ENCODE results near the gene AURKAIP1. TPM values are rescaled to one million over a fixed set of nuclear protein-coding genes. Genes with fewer than 3 reads are reported as not detected.

Gene AURKAIP1
- polyA plus RNA-seq, 1 of the 3 experiments (the other 2 are of a cell fraction), result 214 TPM

DNA sequence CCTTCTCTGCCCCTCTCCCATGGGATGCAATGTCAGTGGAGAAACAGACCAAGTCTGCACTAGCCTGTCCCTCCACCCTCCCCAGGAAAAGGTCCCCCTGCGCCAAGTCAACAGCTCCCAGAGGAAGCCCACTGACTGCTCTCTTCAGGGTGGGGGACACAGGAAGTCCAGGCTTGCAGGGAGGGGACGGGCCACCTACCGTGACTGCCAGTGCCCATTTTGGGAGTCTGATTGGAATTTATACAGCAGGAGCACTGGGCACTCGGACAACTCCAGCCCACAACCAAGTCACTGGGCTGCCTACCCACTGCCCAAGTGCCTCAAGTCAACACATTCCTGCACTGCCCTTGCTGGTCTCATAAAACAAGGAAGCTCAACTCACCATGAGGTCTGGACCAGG lies 18.0 kb upstream of the AURKAIP1 start:
- POLR2A ChIA-PET, result no interaction called here
- H3K36me3 ChIP-seq (replicated peaks in 1 of 2; ENCODE audit: control insufficient read depth in 1 of 2, insufficient read depth in 2 of 2, low read length in 1 of 2), result peaks cover 54 to 64% of the 10 kb centered on the region in 2 experiments
- H2AFZ ChIP-seq (ENCODE audit: low read depth), result no peak overlapping the region
- no peak overlapping the region for H3K4me2 ChIP-seq
- CTCF ChIA-PET, result interaction anchor here (1.5 kb wide), 1 partner anchor 15 kb away, joined by 3 read pairs; no protein-coding TSS in a partner anchor
- no peak overlapping the region for H3K4me3 ChIP-seq (ENCODE audit: low read depth in 2 of 2, low read length in 1 of 2)
- peaks cover 4 to 6% of the 10 kb centered on the region in 2 experiments; a peak in 1 of 4 replicates for H3K4me1 ChIP-seq (ENCODE audit: control insufficient read depth in 1 of 2, insufficient read depth in 2 of 2, low read depth in 1 of 2, low read length in 1 of 2)
- H3K9ac ChIP-seq, result no peak overlapping the region
- no peak overlapping the region for H3K27ac ChIP-seq (ENCODE audit: low read depth in 2 of 2, low read length in 1 of 2)
- peak; percentile 6 for DNase-seq
- no peaks in the 10 kb centered on the region for H3K9me3 ChIP-seq
- H3K27me3 ChIP-seq (ENCODE audit: insufficient read depth), result no peaks in the 10 kb centered on the region
- no peaks in the 10 kb centered on the region for H3K9me2 ChIP-seq
- 86% methylated on average over 4 of the region's 4 CpGs for WGBS (ENCODE audit: low lambda C conversion rate)
- H4K20me1 ChIP-seq (ENCODE audit: insufficient read depth), result 0 out of 2 replicates have a peak, but pooled peaks cover 4% of the 10 kb centered on the region
- H3F3A ChIP-seq (replicated peaks; ENCODE audit: insufficient read depth), result no peaks in the 10 kb centered on the region
- TF ChIP-seq EZH2phosphoT487 (IDR thresholded peaks at IDR 0.05; ENCODE audit: borderline replicate concordance, low read depth) (no peak), NFIC (IDR thresholded peaks at IDR 0.05; ENCODE audit: borderline replicate concordance) (no peak), CHD2 (IDR thresholded peaks at IDR 0.05; ENCODE audit: low read length, partially characterized antibody) (no peak)
- TF ChIP-seq, protein P1, sequence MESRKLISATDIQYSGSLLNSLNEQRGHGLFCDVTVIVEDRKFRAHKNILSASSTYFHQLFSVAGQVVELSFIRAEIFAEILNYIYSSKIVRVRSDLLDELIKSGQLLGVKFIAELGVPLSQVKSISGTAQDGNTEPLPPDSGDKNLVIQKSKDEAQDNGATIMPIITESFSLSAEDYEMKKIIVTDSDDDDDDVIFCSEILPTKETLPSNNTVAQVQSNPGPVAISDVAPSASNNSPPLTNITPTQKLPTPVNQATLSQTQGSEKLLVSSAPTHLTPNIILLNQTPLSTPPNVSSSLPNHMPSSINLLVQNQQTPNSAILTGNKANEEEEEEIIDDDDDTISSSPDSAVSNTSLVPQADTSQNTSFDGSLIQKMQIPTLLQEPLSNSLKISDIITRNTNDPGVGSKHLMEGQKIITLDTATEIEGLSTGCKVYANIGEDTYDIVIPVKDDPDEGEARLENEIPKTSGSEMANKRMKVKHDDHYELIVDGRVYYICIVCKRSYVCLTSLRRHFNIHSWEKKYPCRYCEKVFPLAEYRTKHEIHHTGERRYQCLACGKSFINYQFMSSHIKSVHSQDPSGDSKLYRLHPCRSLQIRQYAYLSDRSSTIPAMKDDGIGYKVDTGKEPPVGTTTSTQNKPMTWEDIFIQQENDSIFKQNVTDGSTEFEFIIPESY (IDR thresholded peaks at IDR 0.05; ENCODE audit: borderline replicate concordance, low read depth), result no peak
- peaks cover 69% of the 10 kb centered on the region for H3K79me2 ChIP-seq (ENCODE audit: insufficient read depth)

DNA sequence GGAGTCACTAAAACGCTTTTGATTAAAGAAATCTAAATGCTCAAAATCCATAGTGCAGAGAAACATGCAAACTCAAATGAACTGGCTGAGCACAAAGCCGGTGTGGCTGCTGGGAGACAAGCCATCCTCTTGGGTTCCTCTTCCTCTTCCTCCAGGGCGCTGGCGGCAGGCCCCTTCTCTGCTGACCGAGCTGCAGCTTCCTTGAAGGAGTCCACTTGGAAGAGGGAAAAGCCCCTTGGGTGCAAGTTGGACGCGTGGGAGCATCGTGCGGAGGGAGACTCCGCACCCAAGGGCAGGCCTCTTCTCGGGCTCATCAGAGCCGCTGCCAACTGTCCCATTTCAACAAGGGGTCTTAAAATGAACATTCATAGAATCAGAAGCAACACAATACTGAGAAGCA lies 16.2 kb upstream of the AURKAIP1 start:
- Histone ChIP-seq H3K9ac (no peak overlapping the region), H3K27me3 (ENCODE audit: insufficient read depth) (no peaks in the 10 kb centered on the region), H3K27ac (ENCODE audit: low read depth in 2 of 2, low read length in 1 of 2) (no peak overlapping the region), H4K20me1 (ENCODE audit: insufficient read depth) (0 out of 2 replicates have a peak, but pooled peaks cover 4% of the 10 kb centered on the region), H3K79me2 (ENCODE audit: insufficient read depth) (peaks cover 51% of the 10 kb centered on the region), H3K36me3 (replicated peaks in 1 of 2; ENCODE audit: control insufficient read depth in 1 of 2, insufficient read depth in 2 of 2, low read length in 1 of 2) (peaks cover 48 to 78% of the 10 kb centered on the region in 2 experiments), H3K4me2 (no peak overlapping the region), H3K9me2 (no peaks in the 10 kb centered on the region), H3K9me3 (no peaks in the 10 kb centered on the region), H3K4me3 (ENCODE audit: low read depth in 2 of 2, low read length in 1 of 2) (no peak overlapping the region), H3F3A (replicated peaks; ENCODE audit: insufficient read depth) (no peaks in the 10 kb centered on the region), H3K4me1 (ENCODE audit: control insufficient read depth in 1 of 2, insufficient read depth in 2 of 2, low read depth in 1 of 2, low read length in 1 of 2) (no peaks in the 10 kb centered on the region), H2AFZ (ENCODE audit: low read depth) (no peak overlapping the region)
- 90% methylated on average over 10 of the region's 12 CpGs for WGBS (ENCODE audit: low lambda C conversion rate)
- DNase-seq, result no peak
- POLR2A ChIA-PET, result no interaction called here
- CTCF ChIA-PET, result interaction anchor here (1.2 kb wide), 1 partner anchor 11 kb away, joined by 4 read pairs; no protein-coding TSS in a partner anchor
- TF ChIP-seq NRF1 (IDR thresholded peaks at IDR 0.05; ENCODE audit: low read depth, low read length) (no peak), POLR2AphosphoS5 (IDR thresholded peaks at IDR 0.05; ENCODE audit: low read depth, low read length) (no peak), TEAD4 (IDR thresholded peaks at IDR 0.05; ENCODE audit: borderline replicate concordance, insufficient read depth) (no peak), FOXJ3 (CRISPR knock-in tag; IDR thresholded peaks at IDR 0.05) (no peak), GATA2 (CRISPR knock-in tag; IDR thresholded peaks at IDR 0.05) (no peak), GABPA (IDR thresholded peaks at IDR 0.05; ENCODE audit: low read depth) (no peak), FOSL2 (IDR thresholded peaks at IDR 0.05; ENCODE audit: borderline replicate concordance, low read depth) (no peak), FOXM1 (IDR thresholded peaks at IDR 0.05; ENCODE audit: low read depth) (no peak), CHD2 (IDR thresholded peaks at IDR 0.05; ENCODE audit: low read length, partially characterized antibody) (no peak), RXRA (IDR thresholded peaks at IDR 0.05; ENCODE audit: borderline replicate concordance, low read depth) (no peak)
- TF ChIP-seq, protein P2, sequence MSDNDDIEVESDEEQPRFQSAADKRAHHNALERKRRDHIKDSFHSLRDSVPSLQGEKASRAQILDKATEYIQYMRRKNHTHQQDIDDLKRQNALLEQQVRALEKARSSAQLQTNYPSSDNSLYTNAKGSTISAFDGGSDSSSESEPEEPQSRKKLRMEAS (IDR thresholded peaks at IDR 0.05; ENCODE audit: low read depth), result no peak
- TF ChIP-seq, protein P1 (IDR thresholded peaks at IDR 0.05; ENCODE audit: borderline replicate concordance, low read depth), result no peak
- TF ChIP-seq, protein P3, sequence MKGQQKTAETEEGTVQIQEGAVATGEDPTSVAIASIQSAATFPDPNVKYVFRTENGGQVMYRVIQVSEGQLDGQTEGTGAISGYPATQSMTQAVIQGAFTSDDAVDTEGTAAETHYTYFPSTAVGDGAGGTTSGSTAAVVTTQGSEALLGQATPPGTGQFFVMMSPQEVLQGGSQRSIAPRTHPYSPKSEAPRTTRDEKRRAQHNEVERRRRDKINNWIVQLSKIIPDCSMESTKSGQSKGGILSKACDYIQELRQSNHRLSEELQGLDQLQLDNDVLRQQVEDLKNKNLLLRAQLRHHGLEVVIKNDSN (IDR thresholded peaks at IDR 0.05; ENCODE audit: borderline replicate concordance, low read depth), result no peak
